Keratinocyte (primary cell): Measurements from ENCODE around the gene GRN. TPM values are rescaled to one million over a fixed set of nuclear protein-coding genes. Genes with fewer than 3 reads are reported as not detected.

Source experiments
- DNase-seq: peaks from one replicate; pipeline ENCODE4 v3.0.0-alpha.2; 2011; ENCODE audit warnings: low read depth, missing footprints, low spot score
- FAIRE-seq: peaks from 2 replicates; lab custom pipeline; 2011; peaks lifted over from hg19 to GRCh38; lab: Jason Lieb, UNC
- H2AFZ ChIP-seq: 2 replicates; pipeline ENCODE4 v1.6.0; 2012; ENCODE audit warnings: low read length, control low read depth, inconsistent platforms; ENCODE audit not compliant: control insufficient read depth
- H3K27ac ChIP-seq: 2 replicates; pipeline ENCODE4 v1.5.1; 2011; ENCODE audit warnings: low read length; ENCODE audit not compliant: control insufficient read depth, insufficient read depth
- H3K27me3 ChIP-seq: 3 replicates; pipeline ENCODE4 v1.6.0; 2011; ENCODE audit warnings: low read length; ENCODE audit not compliant: control insufficient read depth, insufficient read depth; ENCODE audit errors: extremely low read depth
- H3K36me3 ChIP-seq, 2 experiments: 2 replicates in 1 of 2; 3 replicates in 1 of 2; pipeline ENCODE4 v1.5.1; 2011; ENCODE audit warnings: low read length in 2 of 2, mild to moderate bottlenecking in 1 of 2; ENCODE audit not compliant: control insufficient read depth in 2 of 2, insufficient read depth in 2 of 2; ENCODE audit errors: extremely low read depth in 1 of 2
- H3K4me1 ChIP-seq: 3 replicates; pipeline ENCODE4 v1.5.1; 2011; ENCODE audit warnings: low read length; ENCODE audit not compliant: control insufficient read depth, insufficient read depth; ENCODE audit errors: extremely low read depth
- H3K4me2 ChIP-seq: 3 replicates; pipeline ENCODE4 v1.6.0; 2011; ENCODE audit warnings: low read depth, low read length; ENCODE audit not compliant: control insufficient read depth, insufficient read depth; ENCODE audit errors: extremely low read depth
- H3K4me3 ChIP-seq, 3 experiments: fragments of 200-600 bp in 1 of 3; sonication (generic) in 1 of 3; 2 replicates in 2 of 3; 3 replicates in 1 of 3; pipeline ENCODE4 v1.5.1; 2011 to 2016; ENCODE audit warnings: low read length in 3 of 3, mild to moderate bottlenecking in 3 of 3, control low read depth in 2 of 3, inconsistent platforms in 1 of 3, low read depth in 1 of 3, mixed read lengths in 1 of 3, mixed run types in 1 of 3, moderate library complexity in 1 of 3; ENCODE audit not compliant: control insufficient read depth in 2 of 3, insufficient read depth in 2 of 3; ENCODE audit errors: extremely low read depth in 1 of 3
- H3K79me2 ChIP-seq: 2 replicates; pipeline ENCODE4 v1.6.0; 2012; ENCODE audit warnings: low read length; ENCODE audit not compliant: control insufficient read depth, insufficient read depth
- H3K9ac ChIP-seq: 3 replicates; pipeline ENCODE4 v1.6.0; 2011; ENCODE audit warnings: low read length; ENCODE audit not compliant: control insufficient read depth, insufficient read depth; ENCODE audit errors: extremely low read depth
- H3K9me1 ChIP-seq: 3 replicates; pipeline ENCODE4 v1.6.0; 2011; ENCODE audit warnings: low read length; ENCODE audit not compliant: control insufficient read depth, insufficient read depth; ENCODE audit errors: extremely low read depth
- H3K9me3 ChIP-seq: 2 replicates; pipeline ENCODE4 v1.5.1; 2012; ENCODE audit warnings: low read depth, low read length; ENCODE audit not compliant: control insufficient read depth
- H4K20me1 ChIP-seq: 3 replicates; pipeline ENCODE4 v1.6.0; 2011; ENCODE audit warnings: low read length; ENCODE audit not compliant: control insufficient read depth, insufficient read depth; ENCODE audit errors: extremely low read depth
- CTCF ChIP-seq, 3 experiments: IDR thresholded peaks in 1 of 3; conservative IDR thresholded peaks in 1 of 3; optimal IDR thresholded peaks in 1 of 3; 2 replicates in 2 of 3; 3 replicates in 1 of 3; pipeline versions ENCODE3 to v1.5.1; 2011; ENCODE audit warnings: low read length in 3 of 3, mild to moderate bottlenecking in 3 of 3, moderate library complexity in 2 of 3, control low read depth in 1 of 3, inconsistent platforms in 1 of 3; ENCODE audit not compliant: insufficient read depth in 2 of 3; ENCODE audit errors: extremely low read depth in 1 of 3
- EZH2 ChIP-seq: IDR thresholded peaks from one replicate; pipeline ENCODE4 v1.6.1; 2012; ENCODE audit warnings: inconsistent platforms, mild to moderate bottlenecking, low read length, moderate library complexity
- dilution Hi-C: fragments of 300-500 bp; cut with MboI; formaldehyde crosslinking; loops from one replicate; pipeline ENCODE4 v1.7.0; 2020; ENCODE audit warnings: low sequenced_read_pairs; ENCODE audit not compliant: extremely low pct_ligation_motif_present
- polyA plus RNA-seq, 5 experiments: library from polyadenylated mRNA; depleted of rRNA in 3 of 5; stranded (reverse) in 3 of 5; stranded (forward) in 1 of 5; unstranded in 1 of 5; fragments of >200 nt; gene quantifications; 1 replicate in 1 of 5; 2 replicates in 3 of 5; 3 replicates in 1 of 5; pipeline versions ENCODE4 v1.2.1 to v1.2.3, GENCODE V29; 2011 to 2012; ENCODE audit warnings: missing spikeins in 2 of 5, low read depth in 1 of 5, low replicate concordance in 1 of 5

Gene GRN
- polyA plus RNA-seq, 1 donor (not counting 4 experiments of a cell fraction or from before 2014, with no cell fraction given), result 179 TPM

GRCh38 chr17:44309472-44309871 is 35.6 kb upstream of the GRN start:
- Histone ChIP-seq H3K4me1 (peaks cover 12% of the 10 kb centered on the region), H3K79me2 (no peaks in the 10 kb centered on the region), H3K36me3 (no peaks in the 10 kb centered on the region), H2AFZ (no peak overlapping the region), H3K4me3 (no peak overlapping the region), H3K27me3 (peaks cover 13% of the 10 kb centered on the region), H3K4me2 (peak overlapping the region; percentile 52), H4K20me1 (no peaks in the 10 kb centered on the region), H3K9ac (no peak overlapping the region), H3K27ac (no peak overlapping the region), H3K9me3 (no peaks in the 10 kb centered on the region), H3K9me1 (no peaks in the 10 kb centered on the region)
- FAIRE-seq, result no peak
- TF ChIP-seq EZH2, result no peak
- TF ChIP-seq CTCF (optimal IDR thresholded peaks at IDR 0.05 in 1 of 3, IDR thresholded peaks at IDR 0.05 in 1 of 3, conservative IDR thresholded peaks at IDR 0.05 in 1 of 3; ENCODE audit: extremely low read depth in 1 of 3, insufficient read depth in 2 of 3, low read length in 3 of 3), result peak in 1 of 3 experiments; percentile 31
- dilution Hi-C loops, result no loop called here
- DNase-seq, result no peak

- H3K79me2 ChIP-seq, result no peaks in the 10 kb centered on the region
- H2AFZ ChIP-seq, result no peak overlapping the region
- peaks cover 19% of the 10 kb centered on the region for H3K27me3 ChIP-seq
- H3K4me2 ChIP-seq, result no peak overlapping the region
- H3K4me1 ChIP-seq, result peaks cover 12% of the 10 kb centered on the region
- dilution Hi-C loops, result no loop called here
- H3K27ac ChIP-seq, result no peak overlapping the region
- FAIRE-seq (no peak), DNase-seq (no peak)
- no peaks in the 10 kb centered on the region for H3K9me1 ChIP-seq
- no peak overlapping the region for H3K9ac ChIP-seq
- TF ChIP-seq CTCF (optimal IDR thresholded peaks at IDR 0.05 in 1 of 3, IDR thresholded peaks at IDR 0.05 in 1 of 3, conservative IDR thresholded peaks at IDR 0.05 in 1 of 3; ENCODE audit: extremely low read depth in 1 of 3, insufficient read depth in 2 of 3, low read length in 3 of 3) (no peak), EZH2 (no peak)
- no peak overlapping the region for H3K4me3 ChIP-seq
- no peaks in the 10 kb centered on the region for H3K36me3 ChIP-seq
- H4K20me1 ChIP-seq, result no peaks in the 10 kb centered on the region
- no peaks in the 10 kb centered on the region for H3K9me3 ChIP-seq
Measured at GRCh38 chr17:44310188-44310587, 34.9 kb upstream of the GRN start.
